Fibroblast of skin of right quadriceps (primary cell): ENCODE measurements around the gene ADAP2.
A peak's percentile ranks its signal among the peaks of the same experiment; 100 is the strongest.
"Not testable (repeated sequence)": the region's sequence is repeated elsewhere in the genome, so short reads cannot be mapped to it uniquely, and the experiment has no call there.

Experiments
- DNase-seq: peaks from one replicate; pipeline ENCODE4 v3.0.0-alpha.2; 2013

Gene ADAP2

DNA sequence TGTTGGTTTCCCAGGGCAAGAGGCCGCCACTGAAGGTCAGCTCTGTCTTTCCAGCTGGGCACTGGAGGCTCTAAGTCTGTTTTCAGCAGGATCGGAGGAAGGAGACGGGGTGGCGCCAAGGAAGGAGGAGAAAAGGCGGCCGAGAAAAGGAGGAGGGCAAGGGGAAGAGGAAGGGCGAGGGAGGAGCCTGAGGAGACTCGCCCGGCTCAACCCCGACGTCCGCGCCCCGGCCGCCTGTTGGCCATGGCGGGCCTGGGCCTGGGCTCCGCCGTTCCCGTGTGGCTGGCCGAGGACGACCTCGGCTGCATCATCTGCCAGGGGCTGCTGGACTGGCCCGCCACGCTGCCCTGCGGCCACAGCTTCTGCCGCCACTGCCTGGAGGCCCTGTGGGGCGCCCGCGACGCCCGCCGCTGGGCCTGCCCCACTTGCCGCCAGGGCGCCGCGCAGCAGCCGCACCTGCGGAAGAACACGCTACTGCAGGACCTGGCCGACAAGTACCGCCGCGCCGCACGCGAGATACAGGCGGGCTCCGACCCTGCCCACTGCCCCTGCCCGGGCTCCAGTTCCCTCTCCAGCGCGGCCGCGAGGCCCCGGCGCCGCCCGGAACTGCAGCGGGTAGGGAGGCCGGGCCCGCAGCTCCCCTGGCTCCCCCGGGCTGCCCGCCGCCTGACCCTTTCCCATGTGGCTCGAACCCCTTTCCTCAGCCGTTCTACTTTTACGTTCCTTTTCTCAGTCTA lies 49.3 kb downstream of the ADAP2 start, which contains the start of gene RNF135:
RNF135 (plus strand) TSS at position 209 of the 737 bp plus-strand sequence; CDS start at position 244, 35 bp downstream.
- DNase-seq = peak; percentile 86

- no peak for DNase-seq
These were observed 53.5 kb downstream of the ADAP2 start for GRCh38 chr17:30975042-30975820.

GRCh38 chr17:30979919-30980318 lies 58.2 kb downstream of the ADAP2 start:
- not testable (repeated sequence) for DNase-seq

DNA sequence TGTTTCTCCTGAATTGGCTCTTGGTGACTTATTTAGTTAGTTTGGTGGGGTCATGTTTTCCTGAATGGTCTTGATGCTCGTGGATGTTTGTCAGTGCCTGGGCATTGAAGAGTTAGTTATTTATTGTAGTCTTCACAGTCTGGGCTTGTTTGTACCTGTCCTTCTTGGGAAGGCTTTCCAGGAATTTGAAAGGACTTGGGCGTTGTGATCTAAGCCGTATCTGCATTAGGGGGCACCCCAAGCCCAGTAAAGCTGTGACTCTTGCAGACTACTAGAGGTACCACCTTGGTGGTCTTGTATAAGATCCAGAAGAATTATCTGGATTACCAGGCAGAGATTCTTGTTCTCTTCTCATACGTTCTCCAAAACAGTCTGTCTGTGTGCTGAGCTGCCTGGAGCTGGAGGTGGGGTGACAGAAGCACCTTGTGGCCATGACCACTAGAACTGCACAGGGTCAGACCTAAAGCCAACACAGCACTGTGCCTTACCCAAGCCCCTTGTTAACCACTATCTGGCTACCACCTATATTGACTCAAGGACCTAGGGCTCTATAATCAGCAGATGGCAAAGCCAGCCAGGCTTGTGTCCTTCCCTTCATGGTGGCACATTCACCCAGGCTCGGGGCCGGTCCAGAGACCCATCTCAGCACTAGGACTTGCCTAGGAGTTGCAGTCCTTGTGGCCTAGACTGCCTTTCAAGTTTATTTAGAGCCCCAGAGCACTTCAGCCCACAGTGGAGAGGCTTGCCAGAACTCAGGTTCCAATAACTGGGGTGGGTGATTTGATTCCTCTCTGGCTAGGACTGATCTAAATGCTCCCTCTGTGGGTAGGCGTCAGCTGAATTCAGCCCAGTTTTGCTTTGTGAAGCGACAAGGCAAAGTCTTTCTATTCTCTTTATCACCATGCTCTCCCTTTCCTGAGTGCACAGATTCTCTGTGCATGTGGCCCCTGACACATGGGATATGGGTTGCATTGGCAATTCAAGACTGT lies 60.1 kb downstream of the ADAP2 start:
- DNase-seq = no peak

GRCh38 chr17:30982855-30983254 lies 61.1 kb downstream of the ADAP2 start:
- DNase-seq = no peak

DNA sequence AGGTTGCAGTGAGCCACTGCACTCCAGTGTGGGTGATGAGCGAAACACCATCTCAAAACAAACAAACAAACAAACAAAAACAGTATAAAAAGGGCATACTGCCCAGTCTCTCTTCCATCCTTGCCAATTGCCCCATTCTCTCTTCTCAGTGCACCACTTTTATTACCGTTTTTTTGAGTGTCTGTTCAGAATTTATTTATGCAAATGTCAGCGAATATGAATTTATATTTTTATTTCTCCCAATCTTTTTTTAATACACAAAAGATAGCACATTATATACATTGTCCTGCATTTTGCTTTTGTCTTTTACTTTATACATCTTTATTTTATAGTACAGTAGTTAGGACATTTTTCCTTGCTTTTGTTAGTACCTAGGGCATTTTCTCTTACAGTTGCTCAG lies 68.7 kb downstream of the ADAP2 start:
- no peak for DNase-seq

- no peak for DNase-seq
These were observed 70.8 kb downstream of the ADAP2 start for GRCh38 chr17:30992551-30992950.

DNA sequence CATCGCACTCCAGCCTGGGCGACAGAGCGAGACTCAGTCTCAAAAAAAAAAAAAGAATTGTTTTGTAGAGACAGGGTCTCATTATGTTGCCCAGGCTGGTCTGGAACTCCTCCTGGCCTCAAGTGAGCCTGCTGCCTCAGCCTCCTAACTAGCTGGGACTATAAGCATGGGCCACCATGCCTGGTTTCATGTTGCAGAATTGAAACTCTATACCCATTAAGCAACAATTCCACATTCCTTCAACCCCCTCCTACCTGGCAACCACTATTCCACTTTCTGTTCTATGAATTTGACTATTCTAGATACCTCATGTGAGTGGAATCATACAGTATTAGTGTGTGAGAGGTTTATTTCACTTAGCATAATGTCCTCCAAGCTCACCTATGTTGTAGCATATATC lies 73.6 kb downstream of the ADAP2 start:
- no peak for DNase-seq

DNA sequence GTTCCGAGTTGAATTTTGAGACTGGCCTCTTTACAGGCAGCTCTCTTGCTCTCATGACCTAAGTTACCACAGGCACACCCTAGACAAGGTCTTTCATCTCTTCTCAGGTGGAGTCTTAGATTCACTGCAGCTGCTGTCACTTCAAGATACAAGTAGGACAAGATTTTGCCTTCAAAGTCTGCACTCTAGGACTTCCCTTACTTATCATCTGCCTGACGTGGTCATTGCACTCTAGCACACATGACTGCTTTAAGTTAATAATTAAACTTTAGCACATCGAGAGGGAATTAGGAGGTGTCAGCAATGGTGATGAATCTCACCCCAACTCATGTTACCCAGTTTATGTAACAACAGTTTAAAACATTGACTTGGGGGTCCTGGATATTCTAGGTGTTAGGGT lies 74.7 kb downstream of the ADAP2 start:
- DNase-seq = no peak

DNA sequence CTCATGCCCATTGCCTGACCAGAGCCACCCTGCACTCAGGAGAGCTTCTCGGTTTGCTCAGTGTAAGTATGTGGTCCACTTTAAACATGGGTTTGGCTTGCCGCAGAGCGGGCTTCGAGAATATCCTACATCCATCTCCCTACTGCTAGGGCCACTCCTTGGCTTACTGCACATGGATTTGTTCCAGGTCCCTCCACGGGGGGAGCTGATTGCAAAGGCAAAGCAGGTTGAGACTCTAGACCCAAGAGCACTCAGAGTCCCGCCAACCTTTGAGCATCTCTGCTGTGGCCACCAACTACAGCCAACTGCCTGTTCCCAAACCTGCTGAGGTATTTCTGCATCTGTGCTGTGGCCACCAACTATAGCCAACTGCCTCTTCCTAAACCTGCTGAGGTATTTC lies 75.5 kb downstream of the ADAP2 start:
- no peak for DNase-seq

DNA sequence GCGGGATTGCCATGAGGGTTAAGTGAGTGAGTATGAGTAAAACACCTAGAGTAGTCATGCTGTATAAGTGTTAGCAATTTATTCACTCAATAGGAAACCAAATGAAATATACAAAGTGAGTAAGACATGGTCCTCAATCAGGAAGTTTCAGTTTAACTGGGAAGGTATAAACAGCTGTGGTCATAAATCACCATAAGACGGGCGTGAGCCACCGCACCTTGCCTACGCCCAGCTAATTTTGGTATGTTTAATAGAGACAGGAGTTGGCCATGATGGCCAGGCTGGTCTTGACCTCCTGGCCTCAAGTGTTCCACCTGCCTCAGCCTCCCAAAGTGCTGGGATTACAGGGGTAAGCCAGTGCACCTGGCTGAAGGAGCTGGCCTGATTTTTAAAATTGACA lies 76.1 kb downstream of the ADAP2 start:
- DNase-seq = no peak

DNA sequence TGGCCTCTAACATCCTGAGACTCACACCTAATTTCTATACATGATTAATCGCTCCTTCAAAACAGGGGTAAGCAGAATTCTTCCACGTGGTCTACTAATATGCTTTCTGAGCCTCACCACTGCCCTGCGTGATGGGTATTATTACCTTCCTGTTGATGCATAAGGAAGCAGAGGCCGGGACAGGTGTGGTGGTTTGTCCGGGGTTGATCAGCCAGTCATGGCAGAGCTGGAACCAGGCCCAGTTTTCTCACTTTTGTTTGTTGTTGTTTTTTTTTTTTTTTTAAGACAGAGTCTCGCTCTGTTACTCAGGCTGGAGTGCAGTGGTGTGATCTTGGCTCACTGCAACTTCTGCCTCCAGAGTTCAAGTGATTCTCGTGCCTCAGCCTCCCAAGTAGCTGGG lies 80.3 kb downstream of the ADAP2 start:
- DNase-seq = no peak

GRCh38 chr17:31003225-31003866 lies 81.6 kb downstream of the ADAP2 start:
- DNase-seq = no peak

GRCh38 chr17:31004160-31004559 lies 82.4 kb downstream of the ADAP2 start:
- no peak for DNase-seq

DNA sequence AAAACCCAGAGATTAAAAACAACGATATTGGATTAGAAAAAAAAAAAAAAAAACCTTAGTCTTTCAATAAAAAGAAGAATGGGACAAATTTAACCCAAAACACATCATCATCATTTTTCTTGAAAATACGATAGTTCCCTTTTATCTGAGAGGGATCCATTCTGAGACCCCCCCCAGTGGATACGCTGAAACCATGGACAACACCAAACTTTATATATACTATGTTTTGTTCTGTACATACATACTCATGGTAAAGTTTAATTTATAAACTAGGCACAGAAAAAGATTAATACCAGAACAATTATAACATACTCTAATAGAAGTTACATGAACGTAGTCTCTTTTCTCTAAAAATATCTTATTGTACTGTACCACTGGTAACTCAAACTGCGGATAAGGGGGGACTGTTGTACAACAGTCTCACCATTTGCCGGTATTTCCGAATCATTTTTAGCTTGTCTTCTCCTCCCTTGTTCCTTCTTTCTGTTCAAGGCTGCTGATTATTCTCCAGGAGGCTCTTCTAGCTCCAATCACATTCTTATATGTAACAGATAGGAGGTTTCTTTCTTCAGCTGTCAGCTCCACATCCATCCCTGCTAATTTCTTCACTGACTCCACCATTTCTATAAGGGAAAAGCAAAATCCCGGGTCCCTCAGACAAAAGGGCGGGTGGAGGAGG lies 86.1 kb downstream of the ADAP2 start:
- no peak for DNase-seq

- DNase-seq = peak; percentile 56
These were observed 86.8 kb downstream of the ADAP2 start for GRCh38 chr17:31008374-31009041.
